HCT116 (cell line): Measurements from ENCODE around the gene BUB3. TPM values are rescaled to one million over a fixed set of nuclear protein-coding genes. Genes with fewer than 3 reads are reported as not detected.

Experiments
- ATAC-seq: fragments of 200-7000 bp; cut with Tn5 transposase; 2 replicates; pipeline ENCODE4 v1.9.1; 2020; ENCODE audit warnings: mild to moderate bottlenecking, moderate library complexity
- Bru-seq: library from RNA; stranded (reverse); fragments of 400-500 nt; gene quantifications from one replicate; lab custom pipeline; 2021; lab: Mats Ljungman, UMichigan
- BruChase-seq, 2 experiments: library from RNA; stranded (reverse); fragments of 400-500 nt; gene quantifications; one replicate each; lab custom pipeline; 2021; lab: Mats Ljungman, UMichigan
- BruUV-seq: library from RNA; stranded (reverse); fragments of 400-500 nt; replicated peaks from 2 replicates; lab custom pipeline; 2021; lab: Mats Ljungman, UMichigan
- CTCF ChIA-PET: fragments of 300-600 bp; sonication (Branson Sonifier 250); formaldehyde crosslinking; loops from one replicate; lab custom pipeline; 2021; ENCODE audit warnings: antibody characterized with exemption; lab: Charles Lee
- POLR2A ChIA-PET: fragments of 300-600, 350-600 bp; sonication (Branson Sonifier 250); formaldehyde crosslinking; loops from one replicate; lab custom pipeline; 2021; ENCODE audit warnings: antibody characterized with exemption; lab: Charles Lee
- RAD21 ChIA-PET, 2 experiments: fragments of 300-600 bp; sonication (Branson Sonifier 250); formaldehyde crosslinking; loops; one replicate each; lab custom pipeline; 2023; ENCODE audit warnings: low total read pairs in 2 of 2; ENCODE audit not compliant: uncharacterized antibody in 2 of 2, unreplicated experiment in 2 of 2, low non-redundant PET in 1 of 2; lab: Charles Lee
- DNase-seq: peaks from one replicate; pipeline ENCODE4 v3.0.0-alpha.2; 2010; ENCODE audit warnings: low read depth, low spot score
- H2AFZ ChIP-seq: fragments of 200-600 bp; shearing (Covaris generic), sonication (generic); 2 replicates; pipeline ENCODE4 v1.6.1; 2017; ENCODE audit warnings: low read depth, mixed run types, mixed read lengths, antibody characterized with exemption, low read length; ENCODE audit not compliant: poor library complexity, severe bottlenecking
- H3K27ac ChIP-seq: 2 replicates; pipeline ENCODE4 v1.5.1; 2012; ENCODE audit warnings: low read depth, low read length
- H3K27me3 ChIP-seq: fragments of 200-600 bp; sonication (generic); 2 replicates; pipeline ENCODE4 v1.6.1; 2016; ENCODE audit warnings: mixed run types, low read length, mixed read lengths; ENCODE audit not compliant: insufficient read depth
- H3K36me3 ChIP-seq, 2 experiments: fragments of 200-500 bp in 1 of 2; fragments of 200-600 bp in 1 of 2; sonication (Bioruptor generic) in 1 of 2; sonication (generic) in 1 of 2; 2 replicates each; pipeline versions ENCODE4 v1.5.1 to v1.6.1; 2014 to 2016; ENCODE audit warnings: low read length in 2 of 2, inconsistent platforms in 1 of 2, mixed read lengths in 1 of 2, mixed run types in 1 of 2; ENCODE audit not compliant: insufficient read depth in 2 of 2, control insufficient read depth in 1 of 2
- H3K4me1 ChIP-seq, 2 experiments: fragments of 200-600 bp in 1 of 2; sonication (generic) in 1 of 2; 2 replicates each; pipeline versions ENCODE4 v1.5.1 to v1.6.1; 2012 to 2017; ENCODE audit warnings: low read length in 2 of 2, inconsistent platforms in 1 of 2, mild to moderate bottlenecking in 1 of 2, mixed read lengths in 1 of 2, mixed run types in 1 of 2, moderate library complexity in 1 of 2; ENCODE audit not compliant: insufficient read depth in 2 of 2, control insufficient read depth in 1 of 2
- H3K4me2 ChIP-seq: fragments of 200-600 bp; sonication (generic); 2 replicates; pipeline ENCODE4 v1.6.1; 2017; ENCODE audit warnings: mixed run types, low read length, mixed read lengths
- H3K4me3 ChIP-seq, 2 experiments: fragments of 200-600 bp in 1 of 2; sonication (generic) in 1 of 2; replicated peaks in 1 of 2; 2 replicates each; pipeline ENCODE4 v1.5.1; 2011 to 2016; ENCODE audit warnings: low read length in 2 of 2, control low read depth in 1 of 2, low read depth in 1 of 2, mild to moderate bottlenecking in 1 of 2, mixed read lengths in 1 of 2, mixed run types in 1 of 2
- H3K79me2 ChIP-seq: fragments of 200-600 bp; sonication (generic); 2 replicates; pipeline ENCODE4 v1.6.1; 2017; ENCODE audit warnings: mild to moderate bottlenecking, mixed run types, low read length, moderate library complexity, mixed read lengths; ENCODE audit not compliant: insufficient read depth
- H3K9ac ChIP-seq: fragments of 200-600 bp; sonication (generic); 2 replicates; pipeline ENCODE4 v1.6.1; 2016; ENCODE audit warnings: low read length, mixed read lengths
- H3K9me2 ChIP-seq: fragments of 200-600 bp; sonication (generic), shearing (Covaris generic); 2 replicates; pipeline ENCODE4 v1.6.1; 2017; ENCODE audit warnings: mixed run types, mild to moderate bottlenecking, moderate library complexity; ENCODE audit not compliant: insufficient read depth
- H3K9me3 ChIP-seq, 2 experiments: fragments of 200-500 bp in 1 of 2; fragments of 200-600 bp in 1 of 2; sonication (Bioruptor generic) in 1 of 2; sonication (generic) in 1 of 2; 2 replicates each; pipeline ENCODE4 v1.6.1; 2014 to 2017; ENCODE audit warnings: low read length in 2 of 2, mixed read lengths in 2 of 2, inconsistent platforms in 1 of 2, low read depth in 1 of 2, mild to moderate bottlenecking in 1 of 2, mixed run types in 1 of 2, moderate library complexity in 1 of 2; ENCODE audit not compliant: control insufficient read depth in 1 of 2, insufficient read depth in 1 of 2
- H4K20me1 ChIP-seq: fragments of 200-600 bp; sonication (generic), shearing (Covaris generic); 2 replicates; pipeline ENCODE4 v1.6.1; 2017; ENCODE audit warnings: mixed run types, mild to moderate bottlenecking, moderate library complexity; ENCODE audit not compliant: insufficient read depth
- ATF3 ChIP-seq: IDR thresholded peaks from 2 replicates; pipeline ENCODE4 v1.6.1; 2012
- CEBPB ChIP-seq: IDR thresholded peaks from 2 replicates; pipeline ENCODE4 v1.6.1; 2012; ENCODE audit warnings: low read depth
- CTCF ChIP-seq, 3 experiments: fragments of 200-600 bp in 1 of 3; sonication (generic) in 1 of 3; IDR thresholded peaks in 2 of 3; conservative IDR thresholded peaks in 1 of 3; 2 replicates each; pipeline ENCODE4 v1.5.1; 2012 to 2017; ENCODE audit warnings: low read depth in 2 of 3, low read length in 2 of 3, antibody characterized with exemption in 1 of 3, borderline replicate concordance in 1 of 3, control low read depth in 1 of 3, mild to moderate bottlenecking in 1 of 3, mixed read lengths in 1 of 3, mixed run types in 1 of 3, moderate library complexity in 1 of 3; ENCODE audit not compliant: insufficient read depth in 1 of 3
- EGR1 ChIP-seq: IDR thresholded peaks from 2 replicates; pipeline ENCODE4 v1.6.1; 2012; ENCODE audit warnings: low read depth
- ELF1 ChIP-seq: IDR thresholded peaks from 2 replicates; pipeline ENCODE4 v1.6.1; 2012; ENCODE audit warnings: low read depth, borderline replicate concordance
- EZH2 ChIP-seq: fragments of 200-600 bp; sonication (generic); IDR thresholded peaks from 2 replicates; pipeline ENCODE4 v1.6.1; 2017; ENCODE audit warnings: antibody characterized with exemption, mixed run types
- EZH2phosphoT487 ChIP-seq: fragments of 200-600 bp; IDR thresholded peaks from 2 replicates; pipeline ENCODE4 v1.6.1; 2018; ENCODE audit warnings: antibody characterized with exemption, borderline replicate concordance
- JUND ChIP-seq: IDR thresholded peaks from 2 replicates; pipeline ENCODE4 v1.6.1; 2012
- MAX ChIP-seq: IDR thresholded peaks from 2 replicates; pipeline ENCODE4 v1.6.1; 2012
- POLR2A ChIP-seq: IDR thresholded peaks from 2 replicates; pipeline ENCODE4 v1.7.0; 2011; ENCODE audit warnings: borderline replicate concordance; ENCODE audit not compliant: insufficient read depth, insufficient read length; ENCODE audit errors: extremely low read depth
- RAD21 ChIP-seq: IDR thresholded peaks from 2 replicates; pipeline ENCODE4 v1.6.1; 2012; ENCODE audit warnings: low read depth, mild to moderate bottlenecking
- REST ChIP-seq: IDR thresholded peaks from 2 replicates; pipeline ENCODE4 v1.6.1; 2012; ENCODE audit warnings: low read depth
- SIN3A ChIP-seq: IDR thresholded peaks from 2 replicates; pipeline ENCODE4 v1.6.1; 2012; ENCODE audit warnings: low read depth
- SP1 ChIP-seq: IDR thresholded peaks from 2 replicates; pipeline ENCODE4 v1.6.1; 2012; ENCODE audit warnings: low read depth
- SRF ChIP-seq: IDR thresholded peaks from 2 replicates; pipeline ENCODE4 v1.6.1; 2012; ENCODE audit warnings: low read depth
- TCF7L2 ChIP-seq: IDR thresholded peaks from 2 replicates; pipeline ENCODE4 v1.7.0; 2011; ENCODE audit warnings: borderline replicate concordance, inconsistent platforms; ENCODE audit not compliant: insufficient read depth, insufficient read length; ENCODE audit errors: extremely low read depth
- ZFX ChIP-seq: fragments of 450-650 bp; IDR thresholded peaks from 2 replicates; pipeline ENCODE4 v1.6.1; 2017
- ZNF274 ChIP-seq: fragments of 200-500 bp; sonication (Bioruptor generic); IDR thresholded peaks from 2 replicates; pipeline ENCODE4 v1.6.1; 2014; ENCODE audit warnings: mild to moderate bottlenecking, low read depth, low read length, inconsistent platforms
- intact Hi-C: fragments of 100-400 bp; cut with micrococcal nuclease; formaldehyde crosslinking; loops from 2 replicates; pipeline ENCODE4 v1.10.0; 2022
- long read RNA-seq: library from polyadenylated mRNA; unstranded; transcript quantifications from one replicate; pipeline ENCODE4 v2.0.0, GENCODE V29; 2021; ENCODE audit not compliant: unreplicated experiment
- polyA plus RNA-seq: library from polyadenylated mRNA; unstranded; fragments of >200 nt; gene quantifications from 2 replicates; pipeline ENCODE4 v1.2.1, GENCODE V29; 2012; ENCODE audit warnings: missing spikeins
- total RNA-seq: library from RNA; stranded (reverse); gene quantifications from one replicate; pipeline ENCODE4 v1.2.1, GENCODE V29; 2021; ENCODE audit not compliant: unreplicated experiment

Gene BUB3
- total RNA-seq, result 271 TPM
- 413 and 417 TPM in 2 replicates for polyA plus RNA-seq
- Bru-seq, nascent RNA, result percentile 98 among the genes with signal in this experiment
- percentile 99 among the genes with signal in this experiment for BruChase-seq, experiment 1, labeled RNA remaining after a 6-hour chase
- BruChase-seq, experiment 2, labeled RNA remaining after a 2-hour chase, result percentile 99 among the genes with signal in this experiment
- long read RNA-seq, full-length matches to known transcripts, result 586 of 683 reads
- long read RNA-seq, partial matches to known transcripts, result 76 of 683 reads
- long read RNA-seq, other reads (novel, unspliced or antisense), result 21 of 683 reads

- peak within 1 kb of the TSS; percentile 95 for H3K9ac ChIP-seq
- no peaks in the 10 kb centered on the region for H3K9me2 ChIP-seq
- ATAC-seq (peak; percentile 93), DNase-seq (peak; percentile 100)
- peaks cover 16% of the 10 kb centered on the region; the same call in 1 of the 2 replicates for H4K20me1 ChIP-seq
- ChIA-PET RAD21 (no interaction called here), CTCF (interaction anchor here (0.8 to 1.5 kb wide), 6 partner anchors 8 to 133 kb away, joined by 3 to 9 read pairs (median 4); no protein-coding TSS in a partner anchor), POLR2A (interaction anchor here (0.6 to 1.3 kb wide), 8 partner anchors 9 to 1224 kb away, joined by 3 to 7 read pairs (median 4); no protein-coding TSS in a partner anchor)
- no peaks in the 10 kb centered on the region for H3K9me3 ChIP-seq
- BruUV-seq, result no TSS peak
- H3K4me1 ChIP-seq, result peaks cover 8 to 20% of the 10 kb centered on the region in 2 experiments; a peak in 3 of 4 replicates
- peaks cover 50% of the 10 kb centered on the region for H3K79me2 ChIP-seq
- H3K36me3 ChIP-seq, result peaks cover 25 to 44% of the 10 kb centered on the region in 2 experiments
- H3K4me2 ChIP-seq, result peak within 1 kb of the TSS; percentile 83
- no peaks in the 10 kb centered on the region for H3K27me3 ChIP-seq
- peak within 1 kb of the TSS; percentile 88 for H3K27ac ChIP-seq
- H2AFZ ChIP-seq, result peak within 1 kb of the TSS; percentile 70
- intact Hi-C loops, result loop anchor here (1.0 kb wide), 1 partner anchor 146 kb away; the partner anchor contains the start of gene IKZF5
- peak within 1 kb of the TSS; percentile 89 to 93 for H3K4me3 ChIP-seq
- TF ChIP-seq EZH2phosphoT487 (no peak), CTCF (IDR thresholded peaks at IDR 0.05 in 2 of 3, conservative IDR thresholded peaks at IDR 0.05 in 1 of 3; ENCODE audit: borderline replicate concordance in 1 of 3, insufficient read depth in 1 of 3, low read depth in 2 of 3, low read length in 2 of 3) (peak in 1 of 3 experiments; percentile 26; a peak in 1 of 6 replicates), CEBPB (no peak), MAX (peak; percentile 84), ATF3 (no peak), RAD21 (no peak), JUND (no peak), ZFX (no peak), POLR2A (peak; percentile 94), SRF (no peak; the same call in 1 of the 2 replicates), ZNF274 (no peak), REST (no peak), EZH2 (no peak), EGR1 (peak; percentile 53; the same call in 1 of the 2 replicates), SP1 (peak; percentile 99), TCF7L2 (peak; percentile 95), SIN3A (0 out of 2 replicates have a peak, but pooled peaks have one; percentile 63), ELF1 (peak; percentile 75; the same call in 1 of the 2 replicates)
Measured at GRCh38 chr10:123154092-123154710, at the start of gene BUB3. TSS of gene BUB3 (plus strand) at chr10:123154402. CDS start at chr10:123154918, 516 bp downstream.
